Lower leg skin (tissue), 4 donors: ENCODE results near the gene SYCP2. TPM values are rescaled to one million over a fixed set of nuclear protein-coding genes. Genes with fewer than 3 reads are reported as not detected.
"Not testable (repeated sequence)": the region's sequence is repeated elsewhere in the genome, so short reads cannot be mapped to it uniquely, and the experiment has no call there.

Experiments
- DNase-seq, 2 donors: peaks; one replicate each; pipeline ENCODE4 v3.0.0-alpha.2; 2019; ENCODE audit warnings: low spot score in 2 of 2
- H3K4me3 ChIP-seq: fragments of 200-600 bp; sonication (generic); 2 replicates; pipeline ENCODE4 v1.5.1; 2017; ENCODE audit warnings: mild to moderate bottlenecking, low read depth; ENCODE audit not compliant: poor library complexity, severe bottlenecking
- CTCF ChIP-seq, 3 donors: fragments of 450-650 bp; IDR thresholded peaks; one replicate each; pipeline ENCODE4 v1.5.1; 2016; ENCODE audit warnings: antibody characterized with exemption in 3 of 3, mild to moderate bottlenecking in 3 of 3, moderate library complexity in 2 of 3
- POLR2A ChIP-seq, 2 donors: fragments of 450-650 bp; IDR thresholded peaks; one replicate each; pipeline ENCODE4 v1.6.1; 2016 to 2017; ENCODE audit warnings: antibody characterized with exemption in 2 of 2, mild to moderate bottlenecking in 1 of 2, moderate library complexity in 1 of 2
- WGBS, 2 donors: methylation state at CpG; one replicate each; pipeline ENCODE4 v1.1.5; 2018; 5-methylcytosine and 5-hydroxymethylcytosine counted together
- intact Hi-C: fragments of 100-400 bp; cut with DNase I; formaldehyde crosslinking; loops from one replicate; pipeline ENCODE4 v1.15.0; 2023; ENCODE audit warnings: low total_unique reads
- total RNA-seq, 4 donors: library from RNA; depleted of rRNA; stranded (reverse); fragments of >200 nt; gene quantifications; one replicate each; pipeline ENCODE4 v1.1.0, GENCODE V29; 2016

SYCP2 gene
- total RNA-seq, 4 donors from 2014 or later, result 1.9 to 12.9 (median 2.4) TPM

- 97 to 98% methylated on average over 1 of the region's 1 CpG for WGBS, 2 donors
- intact Hi-C loops, result no loop called here
- no peak overlapping the region for H3K4me3 ChIP-seq
- no peak for DNase-seq
- no peak for TF ChIP-seq CTCF (IDR thresholded peaks at IDR 0.05)
- no peak for TF ChIP-seq POLR2A (IDR thresholded peaks at IDR 0.05)
These were observed 37.5 kb downstream of the SYCP2 start for GRCh38 chr20:59895908-59896307.

- WGBS, 2 donors, result 79 to 84% methylated on average over 1 of the region's 1 CpG
- no peak overlapping the region for H3K4me3 ChIP-seq
- DNase-seq, result no peak
- TF ChIP-seq CTCF (IDR thresholded peaks at IDR 0.05), result no peak
- intact Hi-C loops, result no loop called here
These were observed 41.9 kb downstream of the SYCP2 start for GRCh38 chr20:59891581-59891980.

GRCh38 chr20:59890035-59890434, 43.4 kb downstream of the SYCP2 start:
- intact Hi-C loops, H3K4me3 ChIP-seq, DNase-seq: not testable (repeated sequence)
- 90 to 93% methylated on average over 2 of the region's 2 CpGs for WGBS, 2 donors

- DNase-seq, result no peak
- H3K4me3 ChIP-seq, result no peak overlapping the region
- WGBS, 2 donors, result 95 to 96% methylated on average over 1 of the region's 1 CpG
- intact Hi-C loops, result no loop called here
- TF ChIP-seq POLR2A (IDR thresholded peaks at IDR 0.05) (no peak), CTCF (IDR thresholded peaks at IDR 0.05) (no peak)
These were observed 45.4 kb downstream of the SYCP2 start for GRCh38 chr20:59888050-59888449.

- H3K4me3 ChIP-seq, result no peak overlapping the region
- intact Hi-C loops, result no loop called here
- no peak for DNase-seq
- 88 to 93% methylated on average over 3 of the region's 3 CpGs for WGBS, 2 donors
- TF ChIP-seq CTCF (IDR thresholded peaks at IDR 0.05), result no peak
- TF ChIP-seq POLR2A (IDR thresholded peaks at IDR 0.05), result no peak
These were observed 48.9 kb downstream of the SYCP2 start for GRCh38 chr20:59884494-59884893.

- WGBS, 2 donors, result 74 to 82% methylated on average over 1 of the region's 1 CpG
- intact Hi-C loops, result no loop called here
- no peak for DNase-seq
- no peak overlapping the region for H3K4me3 ChIP-seq
- TF ChIP-seq POLR2A (IDR thresholded peaks at IDR 0.05) (no peak), CTCF (IDR thresholded peaks at IDR 0.05) (no peak)
These were observed 53.2 kb downstream of the SYCP2 start for GRCh38 chr20:59880198-59880597.
